ENCODE results near the gene LUZP1. TPM values are rescaled to one million over a fixed set of nuclear protein-coding genes. Genes with fewer than 3 reads are reported as not detected.

Gene LUZP1
- total RNA-seq, 2 donors from 2014 or later = 43.5 to 49.4 TPM

DNA sequence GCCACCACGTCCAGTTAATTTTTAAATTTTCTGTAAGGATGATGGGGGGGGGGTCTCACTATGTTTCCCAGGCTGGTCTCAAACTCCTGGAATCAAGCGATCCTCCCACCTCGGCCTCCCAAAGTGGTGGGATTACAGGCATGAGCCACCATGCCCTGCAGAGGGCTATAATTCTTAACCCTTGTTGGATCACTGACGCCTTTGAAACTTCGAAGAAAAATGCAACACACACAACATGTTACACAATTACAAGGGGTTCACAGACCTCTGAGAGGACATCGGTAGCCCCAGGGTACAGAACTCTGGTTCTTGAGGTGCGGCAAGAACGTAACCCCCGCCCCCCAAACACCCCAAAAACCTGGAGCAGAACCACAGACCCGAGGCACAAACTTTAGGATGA lies 8.4 kb upstream of the LUZP1 start:
- Mint-ChIP-seq H3K27ac (no peak overlapping the region), H3K9me3 (no peaks in the 10 kb centered on the region), H3K4me3 (peak overlapping the region; percentile 55), H3K36me3 (ENCODE audit: low read depth) (no peaks in the 10 kb centered on the region), H3K4me1 (peaks cover 4% of the 10 kb centered on the region), H3K27me3 (ENCODE audit: insufficient read depth) (peaks cover 62% of the 10 kb centered on the region)
- H3K36me3 ChIP-seq (ENCODE audit: control insufficient read depth, insufficient read depth, low read length) = no peaks in the 10 kb centered on the region
- no peak overlapping the region for H3K9ac ChIP-seq (ENCODE audit: extremely low read depth, low read length, poor library complexity, severe bottlenecking)
- TF ChIP-seq, protein P1, sequence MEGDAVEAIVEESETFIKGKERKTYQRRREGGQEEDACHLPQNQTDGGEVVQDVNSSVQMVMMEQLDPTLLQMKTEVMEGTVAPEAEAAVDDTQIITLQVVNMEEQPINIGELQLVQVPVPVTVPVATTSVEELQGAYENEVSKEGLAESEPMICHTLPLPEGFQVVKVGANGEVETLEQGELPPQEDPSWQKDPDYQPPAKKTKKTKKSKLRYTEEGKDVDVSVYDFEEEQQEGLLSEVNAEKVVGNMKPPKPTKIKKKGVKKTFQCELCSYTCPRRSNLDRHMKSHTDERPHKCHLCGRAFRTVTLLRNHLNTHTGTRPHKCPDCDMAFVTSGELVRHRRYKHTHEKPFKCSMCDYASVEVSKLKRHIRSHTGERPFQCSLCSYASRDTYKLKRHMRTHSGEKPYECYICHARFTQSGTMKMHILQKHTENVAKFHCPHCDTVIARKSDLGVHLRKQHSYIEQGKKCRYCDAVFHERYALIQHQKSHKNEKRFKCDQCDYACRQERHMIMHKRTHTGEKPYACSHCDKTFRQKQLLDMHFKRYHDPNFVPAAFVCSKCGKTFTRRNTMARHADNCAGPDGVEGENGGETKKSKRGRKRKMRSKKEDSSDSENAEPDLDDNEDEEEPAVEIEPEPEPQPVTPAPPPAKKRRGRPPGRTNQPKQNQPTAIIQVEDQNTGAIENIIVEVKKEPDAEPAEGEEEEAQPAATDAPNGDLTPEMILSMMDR (conservative IDR thresholded peaks at IDR 0.05) = no peak
- H3K9me3 ChIP-seq (ENCODE audit: control insufficient read depth, low read length) = no peaks in the 10 kb centered on the region
- no peak for DNase-seq
- WGBS, 2 experiments (ENCODE audit: insufficient coverage in 1 of 2, insufficient read length in 1 of 2) = 71 to 74% methylated on average over 6 to 10 of the region's 10 CpGs
- H3K27ac ChIP-seq (ENCODE audit: low read depth, low read length) = no peak overlapping the region
- no peaks in the 10 kb centered on the region for H3K4me1 ChIP-seq (ENCODE audit: control insufficient read depth, insufficient read depth, low read length)
- peak overlapping the region; percentile 67 for H3K4me3 ChIP-seq (ENCODE audit: low read length)
- peaks cover 20% of the 10 kb centered on the region for H3K27me3 ChIP-seq (ENCODE audit: control insufficient read depth, insufficient read depth, low read length, poor library complexity, severe bottlenecking)

- TF ChIP-seq, protein P1 (conservative IDR thresholded peaks at IDR 0.05) = no peak
- peaks cover 7% of the 10 kb centered on the region for H3K4me1 Mint-ChIP-seq
- peaks cover 54% of the 10 kb centered on the region for H3K27me3 Mint-ChIP-seq (ENCODE audit: insufficient read depth)
- no peak overlapping the region for H3K27ac ChIP-seq (ENCODE audit: low read depth, low read length)
- WGBS, 2 experiments (ENCODE audit: insufficient coverage in 1 of 2, insufficient read length in 1 of 2) = 76% methylated on average over 1 of the region's 1 CpG; no CpG with 5 or more reads in 1 of the 2 experiments
- H3K4me3 ChIP-seq (ENCODE audit: low read length) = no peak overlapping the region
- H3K27me3 ChIP-seq (ENCODE audit: control insufficient read depth, insufficient read depth, low read length, poor library complexity, severe bottlenecking) = peaks cover 20% of the 10 kb centered on the region
- H3K36me3 ChIP-seq (ENCODE audit: control insufficient read depth, insufficient read depth, low read length) = no peaks in the 10 kb centered on the region
- no peaks in the 10 kb centered on the region for H3K9me3 ChIP-seq (ENCODE audit: control insufficient read depth, low read length)
- H3K9me3 Mint-ChIP-seq = no peaks in the 10 kb centered on the region
- H3K27ac Mint-ChIP-seq = no peak overlapping the region
- H3K4me1 ChIP-seq (ENCODE audit: control insufficient read depth, insufficient read depth, low read length) = no peaks in the 10 kb centered on the region
- H3K9ac ChIP-seq (ENCODE audit: extremely low read depth, low read length, poor library complexity, severe bottlenecking) = no peak overlapping the region
- DNase-seq = no peak
- H3K4me3 Mint-ChIP-seq = no peak overlapping the region
- H3K36me3 Mint-ChIP-seq (ENCODE audit: low read depth) = no peaks in the 10 kb centered on the region
Observed at GRCh38 chr1:23174426-23175110, 5.9 kb upstream of the LUZP1 start.

GRCh38 chr1:23171181-23171755 lies 2.6 kb upstream of the LUZP1 start:
- Mint-ChIP-seq H3K27me3 (ENCODE audit: insufficient read depth) (peaks cover 28% of the 10 kb centered on the region), H3K4me3 (no peak overlapping the region), H3K27ac (no peak overlapping the region), H3K4me1 (peaks cover 10% of the 10 kb centered on the region), H3K9me3 (no peaks in the 10 kb centered on the region), H3K36me3 (ENCODE audit: low read depth) (no peaks in the 10 kb centered on the region)
- WGBS, 2 experiments (ENCODE audit: insufficient coverage in 1 of 2, insufficient read length in 1 of 2) = 71 to 84% methylated on average over 2 to 4 of the region's 4 CpGs
- TF ChIP-seq, protein P1 (conservative IDR thresholded peaks at IDR 0.05) = no peak
- Histone ChIP-seq H3K27ac (ENCODE audit: low read depth, low read length) (no peak overlapping the region), H3K27me3 (ENCODE audit: control insufficient read depth, insufficient read depth, low read length, poor library complexity, severe bottlenecking) (peaks cover 9% of the 10 kb centered on the region), H3K9ac (ENCODE audit: extremely low read depth, low read length, poor library complexity, severe bottlenecking) (no peak overlapping the region), H3K4me1 (ENCODE audit: control insufficient read depth, insufficient read depth, low read length) (no peaks in the 10 kb centered on the region), H3K4me3 (ENCODE audit: low read length) (no peak overlapping the region), H3K36me3 (ENCODE audit: control insufficient read depth, insufficient read depth, low read length) (no peaks in the 10 kb centered on the region), H3K9me3 (ENCODE audit: control insufficient read depth, low read length) (no peaks in the 10 kb centered on the region)
- no peak for DNase-seq
